ENCODE results near the gene ZKSCAN1.

The ZKSCAN1 gene

GRCh38 chr7:100082978-100083377 is 67.6 kb downstream of the ZKSCAN1 start:
- DNase-seq (ENCODE audit: low read depth), result no peak

DNA sequence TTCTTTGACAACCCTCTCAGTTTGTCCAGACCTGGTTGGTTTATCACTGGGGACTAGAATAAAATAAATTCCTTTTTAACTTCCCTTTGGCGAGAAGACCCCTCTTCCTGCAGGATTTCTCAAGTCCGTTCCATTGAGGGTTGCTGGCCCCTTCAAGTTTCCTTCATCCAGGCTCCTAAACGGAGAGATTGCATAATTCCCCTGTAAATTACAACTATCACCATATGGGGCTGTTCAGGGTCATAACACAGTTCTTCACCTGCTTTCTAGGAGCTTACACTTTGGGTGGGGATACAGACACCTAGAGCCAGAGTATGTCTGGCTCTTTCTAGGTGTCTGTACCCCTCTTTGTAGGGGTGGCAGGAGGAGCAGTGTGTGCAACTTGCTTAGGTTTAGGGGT is 70.1 kb downstream of the ZKSCAN1 start:
- no peak overlapping the region for H3K9ac ChIP-seq (ENCODE audit: low read length)
- no peak for DNase-seq (ENCODE audit: low read depth)
- H3K4me3 ChIP-seq (ENCODE audit: low read length), result no peak overlapping the region
- H3K9me3 ChIP-seq (ENCODE audit: control insufficient read depth, low read length), result no peaks in the 10 kb centered on the region
- H3K27me3 ChIP-seq (replicated peaks; ENCODE audit: control insufficient read depth, insufficient read depth, low read length), result no peaks in the 10 kb centered on the region
- peaks cover 3% of the 10 kb centered on the region for H3K36me3 ChIP-seq (ENCODE audit: control insufficient read depth, insufficient read depth, low read length, severe bottlenecking)
- H3K4me1 ChIP-seq (ENCODE audit: control insufficient read depth, insufficient read depth, low read length), result peaks cover 15% of the 10 kb centered on the region

More at GRCh38 chr7:100082978-100083377, 67.6 kb downstream of the ZKSCAN1 start:
- no peak overlapping the region for H3K4me3 ChIP-seq (ENCODE audit: low read length)
- peaks cover 11% of the 10 kb centered on the region for H3K36me3 ChIP-seq (ENCODE audit: control insufficient read depth, insufficient read depth, low read length, severe bottlenecking)
- no peaks in the 10 kb centered on the region for H3K27me3 ChIP-seq (replicated peaks; ENCODE audit: control insufficient read depth, insufficient read depth, low read length)
- no peak overlapping the region for H3K9ac ChIP-seq (ENCODE audit: low read length)
- no peaks in the 10 kb centered on the region for H3K9me3 ChIP-seq (ENCODE audit: control insufficient read depth, low read length)
- H3K4me1 ChIP-seq (ENCODE audit: control insufficient read depth, insufficient read depth, low read length), result peaks cover 15% of the 10 kb centered on the region

- H3K9ac ChIP-seq (ENCODE audit: low read length), result peak overlapping the region; percentile 10
Observed at GRCh38 chr7:100087055-100087750, 71.8 kb downstream of the ZKSCAN1 start.

DNA sequence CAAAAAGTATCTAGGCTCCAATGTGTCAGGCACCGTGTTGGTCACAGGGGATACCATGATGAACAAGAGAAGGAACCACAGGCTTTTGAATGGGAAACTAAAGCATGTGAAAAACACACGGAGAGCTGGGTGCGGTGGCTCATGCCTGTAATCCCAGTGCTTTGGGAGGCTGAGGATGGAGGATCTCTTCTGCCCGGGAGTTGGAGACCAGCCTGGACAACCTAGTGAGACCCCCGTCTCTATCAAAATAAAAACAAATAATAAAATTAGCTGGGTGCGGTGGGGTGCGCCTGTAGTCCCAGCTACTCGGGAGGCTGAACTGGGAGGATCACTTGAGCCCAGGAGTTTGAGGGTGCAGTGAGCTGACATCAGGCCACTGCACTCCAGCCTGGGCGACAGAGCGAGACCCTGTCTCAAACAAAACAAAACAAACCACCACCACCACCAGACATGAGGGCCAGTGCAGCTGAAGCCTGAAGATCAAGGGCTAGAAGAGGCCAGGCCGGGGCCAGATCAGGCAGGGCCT is 72.8 kb downstream of the ZKSCAN1 start:
- Histone ChIP-seq H3K4me1 (ENCODE audit: control insufficient read depth, insufficient read depth, low read length) (peaks cover 31% of the 10 kb centered on the region), H3K9ac (ENCODE audit: low read length) (peak overlapping the region; percentile 95), H3K4me3 (ENCODE audit: low read length) (peak overlapping the region; percentile 94), H3K27me3 (replicated peaks; ENCODE audit: control insufficient read depth, insufficient read depth, low read length) (no peaks in the 10 kb centered on the region), H3K36me3 (ENCODE audit: control insufficient read depth, insufficient read depth, low read length, severe bottlenecking) (peaks cover 29% of the 10 kb centered on the region), H3K9me3 (ENCODE audit: control insufficient read depth, low read length) (no peaks in the 10 kb centered on the region)
- DNase-seq (ENCODE audit: low read depth), result no peak

More at GRCh38 chr7:100087055-100087750, 71.8 kb downstream of the ZKSCAN1 start:
- no peaks in the 10 kb centered on the region for H3K9me3 ChIP-seq (ENCODE audit: control insufficient read depth, low read length)
- peaks cover 22% of the 10 kb centered on the region for H3K4me1 ChIP-seq (ENCODE audit: control insufficient read depth, insufficient read depth, low read length)
- no peak overlapping the region for H3K4me3 ChIP-seq (ENCODE audit: low read length)
- H3K27me3 ChIP-seq (replicated peaks; ENCODE audit: control insufficient read depth, insufficient read depth, low read length), result no peaks in the 10 kb centered on the region
- peaks cover 20% of the 10 kb centered on the region for H3K36me3 ChIP-seq (ENCODE audit: control insufficient read depth, insufficient read depth, low read length, severe bottlenecking)
- DNase-seq (ENCODE audit: low read depth), result peak; percentile 87

DNA sequence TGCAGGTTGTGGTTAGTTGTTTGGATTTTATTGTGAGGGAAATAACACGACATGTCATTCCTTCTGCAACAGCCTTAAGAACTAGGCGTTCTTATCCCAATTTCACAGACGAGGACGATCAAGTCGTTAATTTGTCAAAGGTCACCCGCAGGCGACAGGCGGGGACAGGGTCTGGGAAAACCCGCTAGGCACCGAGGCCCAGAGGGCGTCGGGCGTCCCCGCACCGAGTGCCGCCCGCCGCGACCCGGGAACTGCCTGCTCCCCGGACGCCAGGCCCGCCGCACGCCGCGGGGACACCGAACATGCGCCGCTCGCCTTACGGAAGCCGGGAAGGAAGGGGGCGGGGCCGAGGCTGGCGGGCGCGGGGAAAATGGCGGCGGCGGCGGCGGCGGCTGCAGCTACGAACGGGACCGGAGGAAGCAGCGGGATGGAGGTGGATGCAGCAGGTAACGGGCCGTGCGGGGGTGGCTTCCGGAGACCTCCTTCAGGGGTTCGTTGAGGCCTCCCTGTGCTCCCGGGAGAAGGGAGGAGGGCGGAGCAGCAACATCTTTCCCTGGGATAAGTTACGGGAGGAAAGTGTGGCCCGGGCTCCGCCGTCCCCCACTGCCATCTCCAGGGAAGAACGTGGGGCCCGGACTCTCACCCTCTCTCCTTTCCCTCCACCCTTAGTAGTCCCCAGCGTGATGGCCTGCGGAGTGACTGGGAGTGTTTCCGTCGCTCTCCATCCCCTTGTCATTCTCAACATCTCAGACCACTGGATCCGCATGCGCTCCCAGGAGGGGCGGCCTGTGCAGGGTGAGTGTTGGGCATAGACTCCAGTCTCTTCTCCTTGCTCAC is 73.4 kb downstream of the ZKSCAN1 start, which contains the start of gene COPS6:
TSS of gene COPS6 (plus strand) at position 349 of the 837 bp plus-strand sequence. CDS start at position 371, 22 bp downstream.
- DNase-seq (ENCODE audit: low read depth), result peak; percentile 90
- Histone ChIP-seq H3K36me3 (ENCODE audit: control insufficient read depth, insufficient read depth, low read length, severe bottlenecking) (peaks cover 36% of the 10 kb centered on the region), H3K4me3 (ENCODE audit: low read length) (peak within 1 kb of the TSS; percentile 94), H3K27me3 (replicated peaks; ENCODE audit: control insufficient read depth, insufficient read depth, low read length) (no peaks in the 10 kb centered on the region), H3K9ac (ENCODE audit: low read length) (peak within 1 kb of the TSS; percentile 95), H3K9me3 (ENCODE audit: control insufficient read depth, low read length) (no peaks in the 10 kb centered on the region), H3K4me1 (ENCODE audit: control insufficient read depth, insufficient read depth, low read length) (peaks cover 37% of the 10 kb centered on the region)

DNA sequence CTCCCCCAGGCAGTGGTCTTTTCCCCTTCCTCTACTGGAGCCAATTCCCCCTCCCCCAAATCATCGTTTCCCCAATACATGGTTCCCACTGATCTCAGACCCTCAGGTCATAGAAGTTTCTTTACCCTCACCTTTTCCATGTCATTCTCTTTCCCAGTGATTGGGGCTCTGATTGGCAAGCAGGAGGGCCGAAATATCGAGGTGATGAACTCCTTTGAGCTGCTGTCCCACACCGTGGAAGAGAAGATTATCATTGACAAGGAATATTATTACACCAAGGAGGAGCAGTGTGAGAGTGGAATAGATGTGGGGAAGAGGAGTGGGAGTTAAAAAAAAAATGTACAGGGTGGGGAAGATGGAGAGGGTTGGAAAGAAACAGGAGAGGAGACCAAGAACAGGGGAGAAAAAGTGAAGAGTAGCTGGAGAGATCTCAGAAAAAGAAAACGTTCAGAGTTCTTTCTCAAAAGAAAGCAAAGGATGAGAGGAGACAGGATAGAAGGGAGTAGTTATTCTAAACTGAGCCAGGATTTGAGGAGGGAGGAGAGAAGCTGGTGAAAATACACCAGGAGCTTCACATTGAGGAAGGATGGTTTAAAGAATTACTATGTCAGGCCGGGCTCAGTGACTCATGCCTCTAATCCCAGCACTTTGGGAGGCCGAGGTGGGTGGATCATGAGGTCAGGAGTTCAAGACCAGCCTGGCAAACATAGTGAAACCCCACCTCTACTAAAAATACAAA is 74.2 kb downstream of the ZKSCAN1 start:
- Histone ChIP-seq H3K27me3 (replicated peaks; ENCODE audit: control insufficient read depth, insufficient read depth, low read length) (no peaks in the 10 kb centered on the region), H3K9ac (ENCODE audit: low read length) (peak overlapping the region; percentile 95), H3K36me3 (ENCODE audit: control insufficient read depth, insufficient read depth, low read length, severe bottlenecking) (peaks cover 44% of the 10 kb centered on the region), H3K4me3 (ENCODE audit: low read length) (peak overlapping the region; percentile 94), H3K9me3 (ENCODE audit: control insufficient read depth, low read length) (no peaks in the 10 kb centered on the region), H3K4me1 (ENCODE audit: control insufficient read depth, insufficient read depth, low read length) (peaks cover 42% of the 10 kb centered on the region)
- DNase-seq (ENCODE audit: low read depth), result peak; percentile 43

GRCh38 chr7:100090527-100091410 is 75.4 kb downstream of the ZKSCAN1 start:
- Histone ChIP-seq H3K36me3 (ENCODE audit: control insufficient read depth, insufficient read depth, low read length, severe bottlenecking) (peaks cover 55% of the 10 kb centered on the region), H3K9ac (ENCODE audit: low read length) (no peak overlapping the region), H3K27me3 (replicated peaks; ENCODE audit: control insufficient read depth, insufficient read depth, low read length) (no peaks in the 10 kb centered on the region), H3K4me3 (ENCODE audit: low read length) (no peak overlapping the region), H3K4me1 (ENCODE audit: control insufficient read depth, insufficient read depth, low read length) (peaks cover 42% of the 10 kb centered on the region), H3K9me3 (ENCODE audit: control insufficient read depth, low read length) (no peaks in the 10 kb centered on the region)
- no peak for DNase-seq (ENCODE audit: low read depth)
